Measurements from ENCODE around the gene DMXL1. TPM values are rescaled to one million over a fixed set of nuclear protein-coding genes. Genes with fewer than 3 reads are reported as not detected.
"Not testable (repeated sequence)": the region's sequence is repeated elsewhere in the genome, so short reads cannot be mapped to it uniquely, and the experiment has no call there.

DMXL1 gene
- total and polyA plus RNA-seq, 8 donors, result 37.5 to 48.3 (median 42.4) TPM

DNA sequence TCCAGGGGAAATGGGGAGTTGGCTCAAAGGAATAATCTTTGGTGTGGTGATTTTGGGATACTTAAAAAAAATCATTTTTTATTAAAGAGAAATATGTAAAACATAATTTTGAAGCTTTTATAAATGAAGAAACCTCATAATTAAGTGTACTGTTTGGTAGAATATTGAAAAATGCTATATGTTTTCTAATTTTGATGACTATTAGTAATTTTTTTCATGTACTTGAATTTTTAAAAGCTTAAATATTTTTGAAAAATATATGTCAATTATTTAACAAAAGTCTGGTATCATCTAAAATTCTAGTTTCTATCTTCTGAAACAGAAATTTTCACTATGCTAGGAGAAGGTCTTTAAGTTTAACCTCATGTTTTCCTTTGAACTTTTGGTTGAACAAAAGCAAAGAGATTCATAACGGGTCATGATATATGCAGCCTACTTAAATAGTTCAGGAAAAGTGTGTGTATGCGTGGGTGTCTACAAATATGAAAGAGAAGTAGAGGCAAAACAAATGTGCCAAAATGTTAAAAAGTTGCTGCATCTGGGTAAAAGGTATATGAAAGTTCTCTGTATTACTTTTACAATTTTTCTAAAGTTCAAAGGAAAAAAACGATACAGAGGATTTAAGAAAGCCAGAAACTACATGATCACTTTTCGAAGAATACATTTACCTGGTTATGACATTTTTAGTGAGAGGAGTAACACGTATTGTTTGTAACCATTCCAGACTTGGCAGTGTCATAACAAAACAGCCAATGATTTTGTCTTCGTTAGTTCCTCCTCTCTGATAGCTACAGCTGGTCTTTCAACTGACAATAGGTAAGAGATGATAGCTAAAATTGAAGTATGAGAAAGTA lies 167.6 kb downstream of the DMXL1 start:
- no peak for ATAC-seq
- H3K4me1 ChIP-seq, result no peaks in the 10 kb centered on the region
- intact Hi-C loops (cut with DNase I), result no loop called here
- no peaks in the 10 kb centered on the region for H3K27me3 ChIP-seq
- H3K9me3 ChIP-seq, result no peaks in the 10 kb centered on the region
- DNase-seq, result no peak
- TF ChIP-seq, protein P1, sequence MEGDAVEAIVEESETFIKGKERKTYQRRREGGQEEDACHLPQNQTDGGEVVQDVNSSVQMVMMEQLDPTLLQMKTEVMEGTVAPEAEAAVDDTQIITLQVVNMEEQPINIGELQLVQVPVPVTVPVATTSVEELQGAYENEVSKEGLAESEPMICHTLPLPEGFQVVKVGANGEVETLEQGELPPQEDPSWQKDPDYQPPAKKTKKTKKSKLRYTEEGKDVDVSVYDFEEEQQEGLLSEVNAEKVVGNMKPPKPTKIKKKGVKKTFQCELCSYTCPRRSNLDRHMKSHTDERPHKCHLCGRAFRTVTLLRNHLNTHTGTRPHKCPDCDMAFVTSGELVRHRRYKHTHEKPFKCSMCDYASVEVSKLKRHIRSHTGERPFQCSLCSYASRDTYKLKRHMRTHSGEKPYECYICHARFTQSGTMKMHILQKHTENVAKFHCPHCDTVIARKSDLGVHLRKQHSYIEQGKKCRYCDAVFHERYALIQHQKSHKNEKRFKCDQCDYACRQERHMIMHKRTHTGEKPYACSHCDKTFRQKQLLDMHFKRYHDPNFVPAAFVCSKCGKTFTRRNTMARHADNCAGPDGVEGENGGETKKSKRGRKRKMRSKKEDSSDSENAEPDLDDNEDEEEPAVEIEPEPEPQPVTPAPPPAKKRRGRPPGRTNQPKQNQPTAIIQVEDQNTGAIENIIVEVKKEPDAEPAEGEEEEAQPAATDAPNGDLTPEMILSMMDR (IDR thresholded peaks at IDR 0.05), result no peak
- no peak overlapping the region for H3K27ac ChIP-seq
- peaks cover 0 to 22% of the 10 kb centered on the region in 2 donors for H3K36me3 ChIP-seq
- no peak overlapping the region for H3K4me3 ChIP-seq

DNA sequence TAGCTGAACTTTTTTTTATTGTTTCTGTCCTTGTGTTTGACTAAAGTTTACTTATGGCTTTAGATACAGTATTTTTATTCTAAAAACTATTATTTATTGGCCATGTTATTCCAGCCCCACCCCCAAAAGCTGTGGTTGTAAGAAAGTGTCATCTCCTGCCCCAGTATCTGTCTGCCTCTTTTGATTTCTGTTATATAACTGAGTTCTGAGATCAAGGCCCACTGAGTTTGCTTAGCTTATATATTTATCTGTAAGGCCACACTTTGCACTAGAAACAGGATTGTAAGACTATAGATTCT lies 168.2 kb downstream of the DMXL1 start:
- H3K4me1 ChIP-seq, result no peaks in the 10 kb centered on the region
- DNase-seq (no peak), ATAC-seq (no peak)
- no peak overlapping the region for H3K4me3 ChIP-seq
- H3K27ac ChIP-seq, result no peak overlapping the region
- TF ChIP-seq, protein P1 (IDR thresholded peaks at IDR 0.05), result no peak
- H3K36me3 ChIP-seq, result peaks cover 0 to 17% of the 10 kb centered on the region in 2 donors
- H3K9me3 ChIP-seq, result no peaks in the 10 kb centered on the region
- no peaks in the 10 kb centered on the region for H3K27me3 ChIP-seq
- intact Hi-C loops (cut with DNase I), result no loop called here

DNA sequence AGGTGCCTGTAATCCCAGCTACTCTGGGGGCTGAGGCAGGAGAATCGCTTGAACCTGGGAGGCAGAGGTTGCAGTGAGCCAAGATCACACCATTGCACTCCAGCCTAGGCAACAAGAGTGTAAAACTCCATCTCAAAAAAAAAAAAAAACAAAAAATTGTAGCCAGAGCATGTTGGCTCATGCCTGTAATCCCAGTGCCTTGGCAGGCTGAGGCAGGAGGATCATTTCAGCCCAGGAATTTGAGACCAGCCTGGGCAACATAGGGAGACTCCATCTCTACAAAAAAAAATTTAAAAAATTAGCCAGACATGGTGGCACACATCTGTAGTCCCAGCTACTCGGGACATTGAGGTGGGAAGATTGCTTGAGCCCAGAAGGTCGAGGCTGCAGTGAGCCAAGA lies 168.9 kb downstream of the DMXL1 start:
- H3K27me3 ChIP-seq; H3K4me1 ChIP-seq; DNase-seq; H3K27ac ChIP-seq; ATAC-seq; H3K9me3 ChIP-seq; H3K4me3 ChIP-seq; intact Hi-C loops (cut with DNase I): not testable (repeated sequence)
- peaks cover 0 to 13% of the 10 kb centered on the region in 2 donors for H3K36me3 ChIP-seq

DNA sequence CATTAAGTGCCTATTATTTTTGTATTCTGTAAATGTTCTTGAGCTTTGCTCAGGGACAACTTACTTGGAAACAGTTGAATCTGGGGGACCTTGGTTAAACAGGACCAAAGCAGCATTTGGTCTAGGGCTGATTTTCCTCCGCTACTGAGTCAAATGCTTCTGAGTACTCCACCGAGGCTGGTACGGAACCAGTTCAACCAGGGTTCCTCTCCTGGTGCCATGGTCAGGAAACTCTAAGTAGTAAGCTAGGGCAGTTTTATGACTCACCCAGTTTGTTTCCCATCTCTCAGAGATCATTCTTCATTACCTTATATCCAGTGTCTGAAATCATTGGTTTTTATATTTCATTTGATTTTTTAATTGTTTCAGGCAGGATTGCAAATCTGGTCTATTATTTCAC lies 173.0 kb downstream of the DMXL1 start:
- Histone ChIP-seq H3K4me3 (no peak overlapping the region), H3K27me3 (no peaks in the 10 kb centered on the region), H3K27ac (no peak overlapping the region), H3K9me3 (no peaks in the 10 kb centered on the region), H3K36me3 (peaks cover 0 to 17% of the 10 kb centered on the region in 2 donors), H3K4me1 (no peaks in the 10 kb centered on the region)
- TF ChIP-seq, protein P1 (IDR thresholded peaks at IDR 0.05), result no peak
- DNase-seq (no peak), ATAC-seq (no peak)
- intact Hi-C loops (cut with DNase I), result no loop called here

DNA sequence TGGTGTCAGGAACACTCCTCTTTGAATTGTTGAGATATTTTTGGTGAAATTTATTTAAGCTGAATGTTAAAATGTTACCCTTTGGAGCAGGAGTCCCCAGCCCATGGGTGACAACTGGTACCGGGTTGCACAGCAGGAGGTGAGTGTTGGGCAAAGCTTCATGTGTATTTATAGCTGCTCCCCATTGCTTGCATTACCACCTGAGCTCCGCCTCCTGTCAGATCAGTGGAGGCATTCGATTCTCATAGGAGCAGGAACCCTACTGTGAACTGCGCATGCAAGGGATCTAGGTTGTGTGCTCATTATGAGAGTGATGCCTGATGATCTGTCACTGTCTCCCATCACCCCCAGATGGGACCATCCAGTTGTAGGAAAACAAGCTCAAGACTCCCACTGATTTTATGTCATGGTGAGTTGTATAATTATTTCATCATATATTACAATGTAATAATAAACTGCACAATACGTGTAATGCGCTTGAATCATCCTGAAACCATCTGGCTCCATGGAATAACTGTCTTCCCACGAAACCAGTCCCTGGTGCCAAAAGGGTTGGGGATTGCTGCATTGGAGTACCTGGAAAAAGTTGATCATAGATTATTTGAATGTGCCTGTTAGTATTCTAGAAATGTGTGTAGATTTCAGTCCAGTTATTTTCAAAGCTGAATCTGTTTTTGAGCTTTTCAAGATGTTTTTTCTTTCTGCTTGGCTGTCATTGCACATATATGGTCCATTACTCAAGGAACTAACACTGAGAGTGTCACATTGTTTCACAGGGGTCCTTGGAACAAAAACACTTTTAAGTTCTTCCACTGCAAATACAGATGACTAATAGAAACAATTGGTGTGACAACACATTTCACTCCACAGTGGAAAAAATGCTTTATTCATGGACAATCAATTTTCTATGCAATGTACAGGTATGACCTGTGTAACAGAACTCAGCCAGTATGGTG lies 180.3 kb downstream of the DMXL1 start:
- intact Hi-C loops (cut with DNase I), result no loop called here
- ATAC-seq (no peak), DNase-seq (no peak)
- no peaks in the 10 kb centered on the region for H3K9me3 ChIP-seq
- H3K4me1 ChIP-seq, result no peaks in the 10 kb centered on the region
- H3K27ac ChIP-seq, result no peak overlapping the region
- H3K36me3 ChIP-seq, result peaks cover 0 to 9% of the 10 kb centered on the region in 2 donors
- H3K4me3 ChIP-seq, result no peak overlapping the region
- TF ChIP-seq, protein P1 (IDR thresholded peaks at IDR 0.05), result no peak
- no peaks in the 10 kb centered on the region for H3K27me3 ChIP-seq
